SIG-M5 (cell line): Measurements from ENCODE around the gene ACTG2.
A peak's percentile ranks its signal among the peaks of the same experiment; 100 is the strongest.

Source experiments
- DNase-seq: peaks from one replicate; lab custom pipeline; 2025; lab: John Stamatoyannopoulos, UW

ACTG2 gene

DNA sequence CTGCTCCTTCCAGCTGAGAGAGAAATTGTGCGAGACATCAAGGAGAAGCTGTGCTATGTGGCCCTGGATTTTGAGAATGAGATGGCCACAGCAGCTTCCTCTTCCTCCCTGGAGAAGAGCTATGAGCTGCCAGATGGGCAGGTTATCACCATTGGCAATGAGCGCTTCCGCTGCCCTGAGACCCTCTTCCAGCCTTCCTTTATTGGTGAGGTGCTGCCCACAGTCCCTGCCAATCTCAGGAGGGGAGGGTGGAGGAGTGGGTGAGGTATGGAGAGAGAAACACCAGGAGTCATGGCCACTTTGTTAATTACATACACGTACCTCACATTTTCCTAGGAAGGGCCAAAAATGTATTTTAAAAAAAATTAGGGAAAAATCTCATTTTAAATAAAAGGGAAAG lies 21.9 kb downstream of the ACTG2 start:
- no peak for DNase-seq

DNA sequence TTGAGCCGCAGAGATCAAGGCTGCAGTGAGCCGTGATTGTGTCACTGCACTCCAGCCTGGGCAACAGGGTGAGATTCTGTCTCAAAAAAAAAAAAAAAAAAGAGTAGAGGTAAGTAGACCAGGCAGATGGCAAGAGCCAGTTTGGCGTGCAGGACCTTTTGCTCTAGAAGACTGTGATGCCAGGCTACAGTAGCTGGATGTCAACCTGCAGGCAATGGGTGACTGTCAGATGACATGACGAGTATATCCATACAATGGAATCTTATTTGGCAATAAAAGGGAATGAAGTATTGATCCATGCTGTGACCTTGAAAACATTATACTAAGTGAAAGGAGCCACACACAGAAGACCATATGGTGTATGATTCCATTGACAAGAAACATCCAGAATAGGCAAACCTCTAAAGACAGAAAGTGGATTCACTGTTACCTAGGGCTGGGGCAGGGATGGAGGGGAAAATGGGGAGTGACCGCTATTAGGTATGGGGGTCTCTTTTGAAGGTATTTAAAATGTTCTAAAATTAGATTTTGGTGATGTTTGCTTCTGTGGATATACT lies 22.7 kb downstream of the ACTG2 start:
- no peak for DNase-seq

DNA sequence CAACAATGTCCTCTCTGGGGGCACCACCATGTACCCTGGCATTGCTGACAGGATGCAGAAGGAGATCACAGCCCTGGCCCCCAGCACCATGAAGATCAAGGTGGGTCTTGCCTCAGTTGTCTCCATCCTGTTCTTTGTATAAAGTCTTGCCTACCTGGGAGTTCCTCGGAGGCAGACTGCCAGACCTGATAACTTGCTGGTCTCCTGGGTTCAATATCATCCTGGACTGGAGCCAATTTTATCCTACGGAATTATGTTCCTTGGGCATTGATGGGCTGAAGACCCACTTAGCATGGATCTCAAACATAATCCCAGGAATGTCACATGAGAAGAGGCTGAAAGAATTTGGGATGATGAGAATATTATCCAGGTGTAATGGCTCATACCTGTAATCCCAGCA lies 23.9 kb downstream of the ACTG2 start:
- no peak for DNase-seq

DNA sequence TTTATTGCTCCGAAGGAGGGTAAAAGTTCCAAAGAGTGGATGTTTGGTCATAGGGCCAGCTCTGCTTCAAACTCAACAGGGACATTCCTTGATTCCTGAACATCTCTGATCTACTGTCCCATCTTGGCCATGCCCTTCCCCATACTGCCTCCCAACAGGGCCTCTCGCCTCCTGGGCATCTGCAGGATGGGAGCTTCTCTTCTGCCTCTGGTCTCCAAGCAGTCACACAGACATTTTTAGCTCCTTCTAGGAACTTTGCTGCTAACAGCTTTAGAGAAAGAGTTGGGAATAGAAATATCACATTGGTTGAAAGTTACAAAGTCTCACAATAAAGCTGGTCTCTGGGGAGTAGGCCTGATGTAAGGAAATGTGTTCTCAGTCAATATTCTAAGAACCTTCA lies 24.5 kb downstream of the ACTG2 start:
- DNase-seq = no peak

DNA sequence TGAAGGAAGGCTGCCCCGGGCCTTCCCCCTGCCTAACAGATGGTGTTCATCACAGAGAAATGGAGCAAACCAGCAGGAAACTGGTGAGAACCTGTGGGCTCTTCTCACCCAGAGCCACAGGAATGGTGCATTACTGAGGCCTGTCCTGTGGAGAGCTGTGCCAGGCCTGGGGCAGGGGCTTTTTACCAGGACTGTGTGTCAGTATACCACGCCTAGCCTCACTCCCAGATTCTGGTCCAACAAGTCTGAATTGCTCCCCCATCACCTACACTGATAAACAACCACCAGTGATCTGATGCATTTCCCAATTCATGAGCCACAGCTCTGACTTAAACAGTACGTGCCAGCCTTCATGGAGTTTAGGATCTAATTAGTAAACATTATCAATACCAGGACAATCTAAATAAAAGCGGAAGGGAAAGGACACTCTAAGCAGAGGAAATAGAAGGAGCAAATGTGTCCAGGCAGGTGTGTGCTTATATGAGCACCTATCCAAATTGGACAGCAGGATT lies 24.9 kb downstream of the ACTG2 start:
- no peak for DNase-seq

DNA sequence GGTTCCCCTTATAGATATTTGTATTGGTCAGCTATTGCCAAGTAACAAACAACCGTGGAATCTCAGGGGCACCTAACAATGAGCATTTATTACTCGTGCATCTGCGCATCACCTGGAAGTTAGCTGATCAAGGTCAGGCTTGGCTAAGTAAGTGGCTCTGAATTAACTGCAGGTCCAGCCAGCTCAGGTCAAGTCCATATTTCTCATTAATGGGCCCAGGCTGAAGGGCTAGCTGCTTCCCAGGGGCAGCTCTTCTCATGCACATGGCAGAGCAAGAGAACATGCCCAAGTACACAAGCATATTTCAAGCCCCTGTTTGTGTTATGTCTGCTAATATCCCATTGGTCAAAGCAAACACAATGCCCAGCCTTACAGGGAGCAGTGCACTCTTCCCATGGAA lies 26.0 kb downstream of the ACTG2 start:
- no peak for DNase-seq

DNA sequence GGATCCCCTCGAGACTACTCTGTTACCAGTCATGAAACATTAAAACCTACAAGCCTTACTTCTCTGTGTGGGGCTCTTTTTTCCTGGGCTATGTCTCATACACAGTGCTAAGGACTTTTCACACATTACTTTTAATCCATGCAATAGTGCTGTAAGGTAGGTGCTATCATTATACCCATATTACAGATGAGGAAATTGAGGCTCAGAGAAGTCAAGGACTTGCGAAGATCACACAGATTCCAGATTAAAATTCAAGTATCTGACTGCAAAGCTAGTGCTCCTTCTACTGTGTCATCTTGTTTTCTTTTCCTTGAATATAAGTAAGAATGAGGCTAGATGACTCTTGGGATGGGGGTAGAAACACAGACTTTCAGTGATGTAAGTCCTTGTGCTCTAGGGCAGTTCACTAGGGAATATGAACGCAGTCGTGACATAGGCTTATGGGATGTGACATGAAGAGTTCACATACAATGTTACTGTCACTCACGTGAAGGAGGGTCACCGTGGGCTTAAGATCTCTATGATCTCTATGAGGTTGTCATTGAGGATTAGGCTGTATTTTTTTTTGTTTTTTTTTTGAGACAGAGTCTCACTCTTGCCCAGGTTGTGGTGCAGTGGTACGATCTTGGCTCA lies 26.9 kb downstream of the ACTG2 start:
- no peak for DNase-seq

DNA sequence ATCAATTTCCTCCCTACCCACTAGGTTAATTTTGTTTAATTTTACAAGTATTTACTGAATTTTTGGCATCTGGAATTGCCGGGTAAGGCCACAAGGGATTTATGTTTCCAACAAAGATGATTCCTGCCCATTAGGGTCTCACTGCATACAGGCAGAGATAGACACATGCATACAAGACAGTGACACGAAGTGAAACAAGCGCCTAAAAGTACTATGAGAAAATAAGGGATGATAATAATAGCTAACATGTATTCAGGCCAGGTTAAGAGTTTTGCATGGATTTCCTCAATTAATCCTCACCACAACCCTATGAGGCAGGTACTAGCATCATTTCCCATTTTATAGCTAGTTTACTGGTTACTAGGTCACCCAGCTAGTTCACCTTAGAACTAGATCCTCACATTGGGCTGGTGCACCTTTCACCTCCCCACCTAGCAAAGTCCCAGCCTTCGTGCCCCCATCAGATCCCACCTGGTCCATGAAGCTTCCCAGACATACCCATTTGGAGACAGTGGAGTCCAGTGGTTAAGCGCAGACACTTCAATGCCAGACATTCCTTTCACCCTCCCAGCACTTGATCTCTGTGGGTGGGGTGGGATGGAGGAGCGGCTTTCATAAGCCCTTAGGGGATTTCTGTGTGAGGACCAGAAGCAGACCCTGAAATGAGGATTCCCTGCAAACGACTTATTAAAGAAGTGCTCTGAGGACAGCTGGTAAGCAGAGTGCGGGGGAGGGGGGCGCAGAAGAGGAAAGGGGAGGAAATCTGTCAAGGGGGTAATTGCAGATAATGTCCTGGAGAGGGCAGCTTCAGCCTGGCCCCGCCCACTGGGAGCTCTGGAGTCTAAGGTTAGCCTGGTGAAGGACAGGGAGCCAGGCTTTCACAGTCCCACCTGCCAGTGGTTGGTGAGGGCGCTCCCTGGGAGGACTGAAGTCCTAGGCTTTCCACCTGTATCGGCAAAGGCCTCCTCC lies 28.1 kb downstream of the ACTG2 start:
- no peak for DNase-seq

DNA sequence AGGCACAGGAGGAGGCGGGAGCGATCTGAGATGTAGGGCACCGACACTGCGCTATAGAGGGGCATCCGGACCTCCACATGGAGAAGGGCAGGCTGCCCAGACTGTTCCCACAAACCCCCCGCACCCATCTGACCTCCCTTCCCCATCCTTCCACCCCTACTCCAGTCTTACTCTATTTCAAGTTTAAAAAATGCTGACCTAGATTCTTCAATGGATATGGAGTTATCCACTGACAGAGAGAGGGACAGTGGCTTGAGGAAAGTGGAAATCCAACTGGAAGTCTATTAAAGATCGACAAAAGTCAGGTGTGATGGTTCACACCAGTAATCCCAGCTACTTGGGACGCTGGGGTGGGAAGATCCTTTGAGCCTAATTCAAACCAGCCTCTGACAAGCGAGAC lies 28.8 kb downstream of the ACTG2 start:
- no peak for DNase-seq

DNA sequence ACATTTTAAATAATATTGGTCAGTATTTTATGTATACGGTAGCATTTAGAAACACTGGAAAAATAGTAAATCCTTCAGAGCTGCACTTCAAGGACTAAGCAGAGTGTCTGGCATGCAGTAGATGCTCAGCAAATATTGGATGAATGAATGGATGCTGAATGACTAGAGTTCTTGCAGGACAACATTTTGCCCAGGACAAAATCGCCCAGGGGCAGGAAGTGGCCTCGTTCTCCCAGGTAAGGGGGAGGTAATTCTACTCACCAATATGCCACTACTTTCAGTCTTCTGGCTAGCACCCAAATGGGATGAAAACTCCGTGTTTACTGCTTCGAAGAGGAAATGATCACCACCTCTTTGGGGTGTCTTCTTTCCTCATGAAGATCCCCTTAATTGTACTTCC lies 29.9 kb downstream of the ACTG2 start:
- no peak for DNase-seq

DNA sequence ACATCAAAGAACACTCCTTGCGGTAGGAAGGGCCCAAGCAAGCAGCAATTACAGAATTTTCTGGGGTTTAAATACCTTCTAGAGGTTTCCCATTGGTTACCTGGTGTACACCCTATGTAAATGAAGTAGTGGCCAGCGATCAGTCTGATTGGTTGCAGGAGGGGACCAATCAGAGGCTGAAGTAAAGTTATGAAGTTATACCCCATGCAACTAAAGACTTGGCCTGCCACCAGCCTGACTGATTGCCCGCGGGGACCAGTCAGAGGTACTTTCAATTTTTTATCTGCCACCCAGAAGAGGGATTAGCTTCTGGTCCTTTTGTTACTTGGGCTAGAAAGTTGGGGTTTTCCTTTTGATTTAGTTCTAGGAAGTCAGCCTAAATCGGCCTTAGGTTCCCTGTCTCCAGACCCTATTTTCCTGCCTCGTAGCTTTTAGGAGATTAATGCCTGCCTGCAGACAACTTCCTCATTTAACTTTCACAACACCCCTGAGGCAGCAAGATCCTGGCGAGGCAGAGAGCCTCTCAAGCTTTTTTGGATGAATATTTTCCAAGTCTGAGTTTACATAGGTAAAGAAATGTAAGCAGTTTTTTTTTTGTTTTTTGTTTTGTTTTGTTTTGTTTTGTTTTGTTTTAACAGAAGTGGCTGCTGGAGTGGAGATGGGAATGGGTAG lies 32.4 kb downstream of the ACTG2 start:
- no peak for DNase-seq

DNA sequence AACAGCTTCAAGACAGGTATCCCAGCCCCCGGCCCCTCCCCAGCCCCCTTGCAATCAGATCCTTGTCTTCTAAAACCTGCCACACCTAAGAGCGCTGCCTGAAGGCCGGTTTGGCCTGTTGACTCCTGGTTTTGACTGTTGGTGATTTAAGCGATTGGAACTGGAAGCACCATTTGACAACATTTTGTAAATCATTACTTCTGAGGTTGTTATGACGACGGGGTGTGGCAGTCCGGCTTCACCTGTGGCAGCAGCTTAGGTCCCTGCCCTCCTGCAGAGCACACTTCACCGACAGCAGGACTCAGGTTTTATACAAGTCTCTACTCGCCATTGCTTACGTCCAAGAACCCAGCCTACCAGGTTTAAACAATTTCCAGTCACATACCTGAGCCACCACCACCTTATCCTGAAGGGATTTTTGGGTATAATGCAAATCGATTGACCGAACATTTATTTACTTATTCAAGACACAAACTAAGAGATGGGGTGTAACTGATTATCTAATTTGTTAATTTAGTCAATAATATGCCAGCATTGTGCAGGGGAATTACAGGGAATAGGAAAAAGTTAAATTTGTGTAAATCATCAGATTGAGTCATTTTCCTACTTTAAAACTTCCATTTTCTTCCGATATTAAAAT lies 33.2 kb downstream of the ACTG2 start:
- DNase-seq = no peak

DNA sequence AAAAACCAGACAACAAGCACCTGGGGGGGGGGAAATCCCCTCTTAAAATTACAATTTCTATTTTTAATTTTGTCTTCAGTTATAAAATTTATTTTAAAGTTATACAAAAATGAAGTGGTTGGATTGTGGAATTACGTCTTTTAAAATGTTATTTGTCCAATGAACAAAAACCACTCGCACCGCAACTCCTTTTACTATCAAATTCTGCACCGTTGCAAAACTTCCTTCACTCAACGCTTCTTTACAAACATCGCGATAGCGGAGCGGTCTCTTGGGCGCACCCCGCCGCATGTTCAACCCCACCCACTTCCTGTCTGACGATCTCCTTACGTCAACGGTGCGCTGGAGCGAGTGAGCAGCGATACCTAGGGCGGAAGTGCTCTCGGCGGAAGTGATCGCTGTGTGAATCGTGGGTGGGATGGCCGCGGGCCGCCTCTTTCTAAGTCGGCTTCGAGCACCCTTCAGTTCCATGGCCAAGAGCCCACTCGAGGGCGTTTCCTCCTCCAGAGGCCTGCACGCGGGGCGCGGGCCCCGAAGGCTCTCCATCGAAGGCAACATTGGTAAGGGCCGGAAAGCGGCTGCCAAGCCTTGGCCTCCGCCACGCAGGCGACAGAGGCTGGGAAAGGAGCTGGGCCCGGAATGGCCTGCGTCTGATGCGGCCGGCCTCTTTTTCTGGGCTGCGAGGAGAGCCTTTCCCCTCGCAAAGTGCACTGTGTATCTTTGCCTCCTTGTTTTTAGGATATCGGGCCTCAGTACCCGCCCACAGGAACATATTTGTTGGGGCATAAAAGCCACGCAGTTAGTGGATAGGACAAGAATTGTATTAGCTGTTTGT lies 33.9 kb downstream of the ACTG2 start, which contains the start of gene DGUOK:
DGUOK (plus strand) TSS at position 388 of the 835 bp plus-strand sequence; CDS start at position 419, 31 bp downstream.
- peak; percentile 97 for DNase-seq

DNA sequence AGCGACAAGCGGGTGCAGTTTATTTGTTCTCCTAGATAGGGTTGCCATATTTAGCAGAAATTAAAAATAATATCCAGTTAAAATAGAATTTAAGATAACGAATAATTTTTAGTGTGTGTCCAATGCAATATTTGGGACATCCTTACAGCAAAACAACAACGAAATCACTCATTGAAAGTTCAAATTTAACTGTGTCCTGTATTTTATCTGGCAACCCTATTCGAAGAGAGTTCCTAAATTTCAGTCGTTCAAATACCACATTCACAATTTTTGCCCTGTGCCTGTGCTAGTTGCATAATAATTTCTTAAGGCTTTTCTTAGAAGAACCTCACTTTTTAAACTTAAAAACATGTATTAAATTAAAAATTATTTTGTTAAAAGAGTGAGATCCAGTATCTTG lies 34.5 kb downstream of the ACTG2 start:
- no peak for DNase-seq

DNA sequence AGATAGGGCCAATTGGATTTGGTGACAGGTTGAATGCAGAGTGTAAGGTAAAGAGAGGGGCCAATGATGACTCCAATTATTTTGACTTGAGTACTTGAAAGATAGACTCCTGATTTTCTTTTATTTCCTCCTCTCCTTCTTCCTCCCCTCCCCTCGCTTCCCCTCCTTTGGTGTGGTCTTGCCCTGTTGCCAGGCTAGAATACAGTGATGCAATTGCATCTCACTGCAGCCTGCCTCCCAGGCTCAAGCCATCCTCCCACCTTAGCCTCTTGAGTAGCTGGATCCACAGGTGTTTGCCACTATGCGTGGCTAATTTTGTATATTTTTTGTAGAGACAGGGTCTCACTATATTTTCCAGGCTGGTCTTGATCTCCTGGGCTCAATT lies 36.1 kb downstream of the ACTG2 start:
- DNase-seq = no peak

DNA sequence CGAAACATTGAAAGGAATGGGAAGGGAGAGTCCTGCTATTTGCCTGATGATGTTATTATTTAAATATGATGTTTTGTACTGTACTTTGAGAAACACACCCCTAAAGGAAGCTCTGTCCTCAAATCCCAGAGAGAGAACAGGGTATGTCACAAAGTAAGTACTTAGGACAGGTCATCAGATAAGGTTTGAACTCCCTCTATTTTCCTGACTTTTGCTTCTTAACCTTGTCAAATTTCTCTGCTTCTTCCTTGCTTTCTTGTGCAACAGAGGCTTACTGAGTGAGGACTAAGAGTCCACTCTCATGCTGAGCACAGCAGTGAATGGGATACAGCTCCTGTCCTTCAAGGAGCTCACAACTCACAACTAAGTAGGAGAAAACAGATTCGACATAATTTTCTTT lies 37.6 kb downstream of the ACTG2 start:
- no peak for DNase-seq

DNA sequence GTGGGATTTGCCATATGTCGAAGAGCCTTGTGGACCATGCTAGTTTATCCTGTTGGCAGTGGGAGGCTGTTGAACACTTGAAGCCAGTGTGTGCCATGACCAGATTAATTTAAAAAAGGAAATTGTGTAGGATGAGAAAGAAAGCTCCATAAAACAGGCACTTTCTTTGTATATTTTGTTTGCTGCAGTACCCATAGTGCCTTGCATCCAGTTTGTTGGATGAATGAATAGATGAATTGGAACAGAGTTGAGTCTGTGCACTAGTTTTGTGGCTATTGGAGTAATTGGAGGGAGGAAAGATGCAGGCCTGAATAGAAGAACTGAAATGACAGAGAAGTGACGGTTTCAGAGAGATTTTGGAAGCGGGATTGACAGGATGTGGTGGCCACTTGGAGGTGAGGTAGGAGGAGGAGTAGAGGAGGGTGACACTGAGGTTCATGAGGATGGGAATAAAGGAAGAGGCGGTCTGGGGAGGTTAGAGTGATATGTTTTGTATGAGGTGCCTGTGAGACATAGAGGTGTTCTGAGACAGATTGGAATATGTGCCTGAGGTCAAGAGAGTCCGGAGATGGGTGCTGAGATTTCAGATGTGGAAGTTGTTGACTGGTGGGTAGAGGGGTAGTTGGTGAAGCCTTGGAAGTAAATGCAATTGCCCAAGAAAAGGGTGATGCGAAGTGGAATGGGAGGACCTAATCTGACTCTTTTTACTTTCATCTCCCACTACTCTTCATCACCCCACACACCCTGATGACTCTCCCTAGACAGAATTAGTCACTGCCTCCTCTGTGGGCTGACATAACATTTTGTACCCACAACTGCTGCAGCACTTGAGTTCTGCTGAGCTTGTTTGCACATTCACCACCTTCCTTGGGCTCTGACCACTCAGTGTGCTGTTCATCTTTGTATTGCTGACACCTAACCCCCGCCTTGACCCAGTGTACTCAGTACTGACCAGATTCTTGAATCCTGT lies 39.0 kb downstream of the ACTG2 start:
- DNase-seq = no peak

DNA sequence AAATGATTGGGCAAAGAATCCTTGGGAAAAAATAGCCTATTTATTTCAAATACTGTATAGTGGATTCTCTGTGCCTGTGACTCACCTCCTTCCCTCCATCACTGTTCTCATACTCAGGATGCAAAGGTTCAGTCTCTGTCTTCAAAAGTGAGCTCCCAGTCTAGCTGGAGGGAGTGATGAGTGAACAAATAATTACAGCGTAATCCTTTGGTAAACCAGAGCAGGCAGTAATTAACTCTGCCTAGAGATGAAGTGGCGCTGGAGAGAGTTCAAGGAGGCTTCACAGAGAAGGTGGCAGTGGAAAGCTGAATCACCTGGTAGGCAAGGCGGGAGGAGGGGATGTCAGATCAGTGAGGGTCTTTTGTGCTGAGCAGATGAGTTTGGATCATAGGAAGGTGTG lies 40.4 kb downstream of the ACTG2 start:
- DNase-seq = no peak

DNA sequence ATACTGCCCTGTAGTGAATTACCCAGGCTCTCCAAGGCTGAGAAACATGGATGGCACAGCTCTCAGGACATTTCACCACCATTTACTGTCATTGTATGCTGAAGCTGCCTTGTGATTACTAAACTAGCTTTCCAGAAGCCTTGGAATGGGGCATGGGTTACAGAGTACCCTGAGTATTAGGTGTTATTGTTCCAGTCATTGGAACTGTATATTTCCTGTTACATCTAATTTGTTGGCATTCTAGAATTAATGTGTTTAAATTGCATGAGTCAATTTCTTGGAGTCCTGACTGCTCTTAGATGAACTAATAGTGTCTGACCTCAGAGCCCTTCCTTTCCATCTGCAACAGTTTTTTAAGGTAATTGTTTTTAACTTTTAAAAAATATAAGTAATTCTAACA lies 42.8 kb downstream of the ACTG2 start:
- DNase-seq = no peak
